ENCODE data around the gene RIPOR1.

The RIPOR1 gene

GRCh38 chr16:67541391-67542263 is 13.0 kb downstream of the RIPOR1 start:
- H3K27me3 ChIP-seq (ENCODE audit: control insufficient read depth, low read length): peaks cover 22% of the 10 kb centered on the region
- no peaks in the 10 kb centered on the region; the same call in 1 of the 2 replicates for H4K20me1 ChIP-seq (ENCODE audit: control insufficient read depth, insufficient read depth, low read depth, low read length)
- H3K4me1 ChIP-seq (ENCODE audit: control insufficient read depth, low read length): peaks cover 75% of the 10 kb centered on the region
- no peaks in the 10 kb centered on the region for H3K9me3 ChIP-seq (ENCODE audit: control insufficient read depth, insufficient read depth, low read length)
- no peak overlapping the region for H3K27ac ChIP-seq (ENCODE audit: low read depth, low read length)
- H3K79me2 ChIP-seq (ENCODE audit: control insufficient read depth, low read length): peaks cover 10% of the 10 kb centered on the region
- no peak for TF ChIP-seq CTCF (IDR thresholded peaks at IDR 0.05; ENCODE audit: low read depth, low read length, poor library complexity, severe bottlenecking)
- TF ChIP-seq EZH2phosphoT487 (IDR thresholded peaks at IDR 0.05; ENCODE audit: borderline replicate concordance, low read length): no peak
- peaks cover 50% of the 10 kb centered on the region for H3K36me3 ChIP-seq (ENCODE audit: control insufficient read depth, low read length)
- H3K9me2 ChIP-seq (replicated peaks; ENCODE audit: control insufficient read depth, low read length): no peaks in the 10 kb centered on the region
- H3F3A ChIP-seq (ENCODE audit: control insufficient read depth, insufficient read depth): peaks cover 10% of the 10 kb centered on the region
- H3K4me2 ChIP-seq (ENCODE audit: low read length): no peak overlapping the region
- H3K4me3 ChIP-seq (ENCODE audit: low read length): no peak overlapping the region

GRCh38 chr16:67542464-67542863 is 13.8 kb downstream of the RIPOR1 start:
- H3K27me3 ChIP-seq (ENCODE audit: control insufficient read depth, low read length): peaks cover 14% of the 10 kb centered on the region
- H3K36me3 ChIP-seq (ENCODE audit: control insufficient read depth, low read length): peaks cover 57% of the 10 kb centered on the region
- H3K9me3 ChIP-seq (ENCODE audit: control insufficient read depth, insufficient read depth, low read length): no peaks in the 10 kb centered on the region
- peak overlapping the region; percentile 25; the same call in 1 of the 2 replicates for H3K4me2 ChIP-seq (ENCODE audit: low read length)
- H4K20me1 ChIP-seq (ENCODE audit: control insufficient read depth, insufficient read depth, low read depth, low read length): no peaks in the 10 kb centered on the region; the same call in 1 of the 2 replicates
- H3K4me1 ChIP-seq (ENCODE audit: control insufficient read depth, low read length): peaks cover 75% of the 10 kb centered on the region
- peaks cover 13% of the 10 kb centered on the region for H3F3A ChIP-seq (ENCODE audit: control insufficient read depth, insufficient read depth)
- H3K27ac ChIP-seq (ENCODE audit: low read depth, low read length): no peak overlapping the region
- no peaks in the 10 kb centered on the region for H3K9me2 ChIP-seq (replicated peaks; ENCODE audit: control insufficient read depth, low read length)
- no peak for TF ChIP-seq CTCF (IDR thresholded peaks at IDR 0.05; ENCODE audit: low read depth, low read length, poor library complexity, severe bottlenecking)
- no peak for TF ChIP-seq EZH2phosphoT487 (IDR thresholded peaks at IDR 0.05; ENCODE audit: borderline replicate concordance, low read length)
- H3K79me2 ChIP-seq (ENCODE audit: control insufficient read depth, low read length): peaks cover 13% of the 10 kb centered on the region
- no peak overlapping the region for H3K4me3 ChIP-seq (ENCODE audit: low read length)

- no peak for TF ChIP-seq CTCF (IDR thresholded peaks at IDR 0.05; ENCODE audit: low read depth, low read length, poor library complexity, severe bottlenecking)
- TF ChIP-seq EZH2phosphoT487 (IDR thresholded peaks at IDR 0.05; ENCODE audit: borderline replicate concordance, low read length): no peak
- Histone ChIP-seq H3F3A (ENCODE audit: control insufficient read depth, insufficient read depth) (peaks cover 16% of the 10 kb centered on the region), H3K4me3 (ENCODE audit: low read length) (no peak overlapping the region), H4K20me1 (ENCODE audit: control insufficient read depth, insufficient read depth, low read depth, low read length) (no peaks in the 10 kb centered on the region), H3K4me1 (ENCODE audit: control insufficient read depth, low read length) (peaks cover 76% of the 10 kb centered on the region), H3K36me3 (ENCODE audit: control insufficient read depth, low read length) (peaks cover 59% of the 10 kb centered on the region), H3K27ac (ENCODE audit: low read depth, low read length) (no peak overlapping the region), H3K27me3 (ENCODE audit: control insufficient read depth, low read length) (peaks cover 9% of the 10 kb centered on the region), H3K4me2 (ENCODE audit: low read length) (peak overlapping the region; percentile 25; the same call in 1 of the 2 replicates), H3K79me2 (ENCODE audit: control insufficient read depth, low read length) (peaks cover 13% of the 10 kb centered on the region), H3K9me2 (replicated peaks; ENCODE audit: control insufficient read depth, low read length) (no peaks in the 10 kb centered on the region), H3K9me3 (ENCODE audit: control insufficient read depth, insufficient read depth, low read length) (no peaks in the 10 kb centered on the region)
Measured at GRCh38 chr16:67543036-67543435, 14.4 kb downstream of the RIPOR1 start.
